Measurements from ENCODE around the gene DOCK11.

The DOCK11 gene

DNA sequence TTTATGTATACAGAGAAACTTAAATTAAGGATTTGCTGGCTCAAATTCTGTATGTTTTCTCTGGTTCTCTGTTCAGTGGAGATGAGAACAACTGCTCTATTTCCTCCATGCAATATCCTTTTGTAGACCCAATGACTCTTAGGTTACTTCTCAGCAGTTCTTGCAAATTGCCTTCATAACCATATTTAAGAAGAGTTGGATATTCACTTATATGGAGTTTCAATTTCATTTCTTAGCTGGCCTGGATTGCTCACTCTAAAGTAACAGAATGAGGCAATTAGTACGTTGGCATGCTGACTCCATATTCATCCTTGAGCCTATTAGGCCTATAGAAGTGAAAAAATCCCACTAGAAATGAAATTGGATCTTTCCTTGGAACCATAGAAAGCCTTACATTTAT is 93.6 kb downstream of the DOCK11 start:
- Histone ChIP-seq H3K9me3 (ENCODE audit: control insufficient read depth in 1 of 2, low read length in 2 of 2) (no peaks in the 10 kb centered on the region), H3K9ac (ENCODE audit: low read depth in 1 of 2, low read length in 2 of 2) (no peak overlapping the region), H3K27me3 (ENCODE audit: control insufficient read depth in 1 of 2, insufficient read depth in 2 of 2, low read length in 2 of 2) (no peaks in the 10 kb centered on the region), H3K4me1 (ENCODE audit: control insufficient read depth in 1 of 2, insufficient read depth in 2 of 2, low read length in 2 of 2) (no peaks in the 10 kb centered on the region), H3K36me3 (ENCODE audit: control insufficient read depth in 1 of 2, insufficient read depth in 2 of 2, low read length in 2 of 2) (no peaks in the 10 kb centered on the region), H3K27ac (ENCODE audit: low read depth, low read length) (no peak overlapping the region), H3K4me3 (ENCODE audit: low read depth in 1 of 2, low read length in 2 of 2) (no peak overlapping the region)

DNA sequence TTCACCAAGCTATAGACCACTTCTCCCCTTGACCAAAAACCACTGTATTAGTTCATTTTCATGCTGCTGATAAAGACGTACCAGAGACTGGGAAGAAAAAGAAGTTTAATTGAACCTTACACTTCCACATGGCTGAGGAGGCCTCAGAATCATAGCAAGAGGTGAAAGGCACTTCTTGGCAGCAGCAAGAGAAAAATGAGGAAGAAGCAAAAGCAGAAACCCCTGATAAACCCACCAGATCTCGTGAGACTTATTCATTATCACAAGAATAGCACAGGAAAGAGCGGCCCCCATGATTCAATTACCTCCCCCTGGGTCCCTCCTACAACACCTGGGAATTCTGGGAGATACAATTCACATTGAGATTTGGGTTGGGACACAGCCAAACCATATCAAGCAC is 97.8 kb downstream of the DOCK11 start:
- Histone ChIP-seq H3K4me3 (ENCODE audit: low read depth in 1 of 2, low read length in 2 of 2) (no peak overlapping the region), H3K4me1 (ENCODE audit: control insufficient read depth in 1 of 2, insufficient read depth in 2 of 2, low read length in 2 of 2) (no peaks in the 10 kb centered on the region), H3K36me3 (ENCODE audit: control insufficient read depth in 1 of 2, insufficient read depth in 2 of 2, low read length in 2 of 2) (no peaks in the 10 kb centered on the region), H3K27me3 (ENCODE audit: control insufficient read depth in 1 of 2, insufficient read depth in 2 of 2, low read length in 2 of 2) (no peaks in the 10 kb centered on the region), H3K9ac (ENCODE audit: low read depth in 1 of 2, low read length in 2 of 2) (no peak overlapping the region), H3K9me3 (ENCODE audit: control insufficient read depth in 1 of 2, low read length in 2 of 2) (no peaks in the 10 kb centered on the region), H3K27ac (ENCODE audit: low read depth, low read length) (no peak overlapping the region)

DNA sequence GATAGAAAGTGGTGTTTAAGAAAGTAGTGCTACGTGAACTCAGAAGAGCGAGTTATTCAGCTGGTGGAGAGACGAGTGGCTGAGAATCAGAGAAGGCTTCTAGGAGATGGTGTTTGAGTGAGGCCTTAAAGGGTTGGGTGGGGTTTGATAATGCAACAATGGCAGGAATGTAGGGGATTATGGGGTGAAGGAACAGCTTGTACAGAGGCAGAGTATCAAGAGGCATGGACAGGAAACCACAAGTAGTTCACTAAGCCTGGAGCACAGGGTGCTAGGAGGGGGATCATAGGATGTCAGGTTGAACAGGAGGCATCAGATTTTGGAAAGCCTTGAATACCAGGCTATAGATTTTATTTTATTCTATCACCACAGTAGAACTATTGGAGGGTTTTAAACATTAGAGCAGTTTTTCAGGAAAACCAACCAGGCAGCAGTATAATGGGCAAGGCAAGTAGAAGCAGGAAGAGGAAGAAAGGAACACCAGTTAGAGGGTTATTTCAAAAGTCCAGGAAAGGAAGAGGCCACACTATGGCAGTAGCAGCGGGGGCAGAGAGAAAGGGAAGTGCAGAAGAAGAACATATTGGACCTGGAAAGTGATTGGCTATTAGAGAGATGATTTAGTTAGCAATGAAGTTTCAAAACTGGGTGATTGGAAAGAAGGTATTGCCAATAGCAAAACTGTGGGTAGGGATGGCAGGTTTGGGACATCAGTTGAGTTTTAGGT is 99.2 kb downstream of the DOCK11 start:
- no peaks in the 10 kb centered on the region for H3K27me3 ChIP-seq (ENCODE audit: control insufficient read depth in 1 of 2, insufficient read depth in 2 of 2, low read length in 2 of 2)
- no peak overlapping the region for H3K4me3 ChIP-seq (ENCODE audit: low read depth in 1 of 2, low read length in 2 of 2)
- H3K9ac ChIP-seq (ENCODE audit: low read depth in 1 of 2, low read length in 2 of 2) = no peak overlapping the region
- no peaks in the 10 kb centered on the region for H3K36me3 ChIP-seq (ENCODE audit: control insufficient read depth in 1 of 2, insufficient read depth in 2 of 2, low read length in 2 of 2)
- no peaks in the 10 kb centered on the region for H3K9me3 ChIP-seq (ENCODE audit: control insufficient read depth in 1 of 2, low read length in 2 of 2)
- H3K4me1 ChIP-seq (ENCODE audit: control insufficient read depth in 1 of 2, insufficient read depth in 2 of 2, low read length in 2 of 2) = no peaks in the 10 kb centered on the region
- no peak overlapping the region for H3K27ac ChIP-seq (ENCODE audit: low read depth, low read length)

DNA sequence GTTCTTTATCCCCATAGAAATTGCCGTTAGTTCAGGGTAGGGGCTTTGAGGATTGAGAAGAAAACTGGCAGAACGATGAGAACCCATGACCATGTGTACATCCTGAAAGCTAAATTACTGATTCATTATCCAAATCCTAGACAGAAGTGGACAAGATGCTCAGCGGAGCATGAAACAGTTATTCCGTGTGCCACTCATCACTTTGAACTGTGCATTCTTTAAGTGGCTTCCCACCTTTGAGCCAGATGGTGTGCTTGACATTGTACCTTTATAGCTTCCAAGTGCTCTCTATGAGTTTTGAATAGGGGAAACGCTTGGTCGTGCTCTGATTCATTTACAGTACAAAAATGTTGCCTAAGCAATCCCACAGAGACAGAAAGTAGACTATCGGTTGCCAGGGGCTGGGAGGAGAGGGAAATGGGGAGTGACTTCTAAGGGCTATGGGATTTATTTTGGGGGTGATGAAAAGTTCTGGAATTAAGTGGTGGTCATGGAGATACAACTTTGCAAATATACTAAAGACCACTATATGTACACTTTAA is 100.0 kb downstream of the DOCK11 start:
- no peaks in the 10 kb centered on the region for H3K4me1 ChIP-seq (ENCODE audit: control insufficient read depth in 1 of 2, insufficient read depth in 2 of 2, low read length in 2 of 2)
- H3K27ac ChIP-seq (ENCODE audit: low read depth, low read length) = no peak overlapping the region
- H3K27me3 ChIP-seq (ENCODE audit: control insufficient read depth in 1 of 2, insufficient read depth in 2 of 2, low read length in 2 of 2) = no peaks in the 10 kb centered on the region
- H3K9ac ChIP-seq (ENCODE audit: low read depth in 1 of 2, low read length in 2 of 2) = no peak overlapping the region
- no peaks in the 10 kb centered on the region for H3K9me3 ChIP-seq (ENCODE audit: control insufficient read depth in 1 of 2, low read length in 2 of 2)
- no peaks in the 10 kb centered on the region for H3K36me3 ChIP-seq (ENCODE audit: control insufficient read depth in 1 of 2, insufficient read depth in 2 of 2, low read length in 2 of 2)
- no peak overlapping the region for H3K4me3 ChIP-seq (ENCODE audit: low read depth in 1 of 2, low read length in 2 of 2)

DNA sequence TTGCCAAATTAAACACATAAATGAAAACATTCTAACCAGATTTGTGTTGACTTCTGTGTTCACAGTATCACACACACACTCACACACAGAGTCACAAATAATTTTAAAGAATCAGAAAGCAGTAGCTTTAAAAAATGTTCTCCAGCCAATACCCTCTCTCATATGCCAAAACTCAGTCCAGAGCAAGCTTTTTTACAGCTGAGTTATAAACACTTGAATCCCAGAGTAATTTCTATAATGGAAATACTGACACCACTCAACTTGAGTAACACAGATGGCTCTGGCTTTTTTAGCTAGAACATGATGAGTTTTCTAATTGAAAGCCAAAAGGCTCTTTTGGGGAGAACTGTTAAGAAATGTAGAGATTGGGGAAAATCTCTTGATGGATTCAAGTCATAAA is 100.8 kb downstream of the DOCK11 start:
- no peaks in the 10 kb centered on the region for H3K27me3 ChIP-seq (ENCODE audit: control insufficient read depth in 1 of 2, insufficient read depth in 2 of 2, low read length in 2 of 2)
- no peaks in the 10 kb centered on the region for H3K4me1 ChIP-seq (ENCODE audit: control insufficient read depth in 1 of 2, insufficient read depth in 2 of 2, low read length in 2 of 2)
- H3K4me3 ChIP-seq (ENCODE audit: low read depth in 1 of 2, low read length in 2 of 2) = no peak overlapping the region
- H3K27ac ChIP-seq (ENCODE audit: low read depth, low read length) = no peak overlapping the region
- H3K9ac ChIP-seq (ENCODE audit: low read depth in 1 of 2, low read length in 2 of 2) = no peak overlapping the region
- H3K9me3 ChIP-seq (ENCODE audit: control insufficient read depth in 1 of 2, low read length in 2 of 2) = no peaks in the 10 kb centered on the region
- no peaks in the 10 kb centered on the region for H3K36me3 ChIP-seq (ENCODE audit: control insufficient read depth in 1 of 2, insufficient read depth in 2 of 2, low read length in 2 of 2)

DNA sequence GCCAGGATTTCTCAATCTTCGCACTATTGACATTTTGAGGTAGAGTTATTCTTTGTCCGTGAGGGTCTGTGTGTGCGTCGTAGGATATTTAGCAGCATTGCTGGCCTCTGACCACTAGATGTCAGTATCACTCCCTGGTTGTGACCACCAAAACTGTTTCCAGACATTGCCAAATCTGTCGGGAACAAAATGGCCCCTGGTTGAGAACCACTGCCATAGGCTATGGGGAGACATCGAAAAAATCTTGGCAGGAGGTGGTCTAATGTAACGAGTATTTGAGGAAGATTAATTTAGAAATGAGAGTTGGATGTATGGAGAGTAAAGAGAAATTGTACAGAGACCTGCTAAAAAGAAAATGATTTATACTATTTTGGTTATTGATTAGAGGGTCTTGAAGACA is 108.4 kb downstream of the DOCK11 start:
- no peaks in the 10 kb centered on the region for H3K27me3 ChIP-seq (ENCODE audit: control insufficient read depth in 1 of 2, insufficient read depth in 2 of 2, low read length in 2 of 2)
- no peak overlapping the region for H3K27ac ChIP-seq (ENCODE audit: low read depth, low read length)
- H3K4me1 ChIP-seq (ENCODE audit: control insufficient read depth in 1 of 2, insufficient read depth in 2 of 2, low read length in 2 of 2) = no peaks in the 10 kb centered on the region
- H3K9me3 ChIP-seq (ENCODE audit: control insufficient read depth in 1 of 2, low read length in 2 of 2) = no peaks in the 10 kb centered on the region
- H3K9ac ChIP-seq (ENCODE audit: low read depth in 1 of 2, low read length in 2 of 2) = no peak overlapping the region
- no peak overlapping the region for H3K4me3 ChIP-seq (ENCODE audit: low read depth in 1 of 2, low read length in 2 of 2)
- peaks cover 0 to 3% of the 10 kb centered on the region in 2 donors for H3K36me3 ChIP-seq (ENCODE audit: control insufficient read depth in 1 of 2, insufficient read depth in 2 of 2, low read length in 2 of 2)

DNA sequence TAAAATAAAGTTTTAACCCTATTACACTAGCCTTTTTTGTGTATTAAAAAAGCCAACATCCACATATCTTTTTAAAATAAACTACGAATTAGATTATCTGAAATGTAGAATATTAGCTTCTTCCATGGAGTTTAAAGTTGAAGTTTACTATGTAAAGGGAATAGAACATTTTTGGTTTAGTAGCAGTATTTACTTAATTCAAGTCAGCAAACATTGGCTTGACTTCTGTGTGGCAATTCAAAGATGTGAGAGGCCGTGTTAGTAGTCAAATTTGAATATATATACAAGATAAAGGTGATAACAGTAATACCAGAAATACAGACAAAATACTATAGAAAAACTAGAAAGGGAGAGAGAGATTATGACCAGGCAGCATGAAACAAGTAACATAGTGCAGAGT is 116.7 kb downstream of the DOCK11 start:
- no peaks in the 10 kb centered on the region for H3K9me3 ChIP-seq (ENCODE audit: control insufficient read depth in 1 of 2, low read length in 2 of 2)
- no peak overlapping the region for H3K4me3 ChIP-seq (ENCODE audit: low read depth in 1 of 2, low read length in 2 of 2)
- no peak overlapping the region for H3K9ac ChIP-seq (ENCODE audit: low read depth in 1 of 2, low read length in 2 of 2)
- peaks cover 0 to 3% of the 10 kb centered on the region in 2 donors for H3K36me3 ChIP-seq (ENCODE audit: control insufficient read depth in 1 of 2, insufficient read depth in 2 of 2, low read length in 2 of 2)
- H3K27me3 ChIP-seq (ENCODE audit: control insufficient read depth in 1 of 2, insufficient read depth in 2 of 2, low read length in 2 of 2) = no peaks in the 10 kb centered on the region
- H3K27ac ChIP-seq (ENCODE audit: low read depth, low read length) = no peak overlapping the region
- no peaks in the 10 kb centered on the region for H3K4me1 ChIP-seq (ENCODE audit: control insufficient read depth in 1 of 2, insufficient read depth in 2 of 2, low read length in 2 of 2)

DNA sequence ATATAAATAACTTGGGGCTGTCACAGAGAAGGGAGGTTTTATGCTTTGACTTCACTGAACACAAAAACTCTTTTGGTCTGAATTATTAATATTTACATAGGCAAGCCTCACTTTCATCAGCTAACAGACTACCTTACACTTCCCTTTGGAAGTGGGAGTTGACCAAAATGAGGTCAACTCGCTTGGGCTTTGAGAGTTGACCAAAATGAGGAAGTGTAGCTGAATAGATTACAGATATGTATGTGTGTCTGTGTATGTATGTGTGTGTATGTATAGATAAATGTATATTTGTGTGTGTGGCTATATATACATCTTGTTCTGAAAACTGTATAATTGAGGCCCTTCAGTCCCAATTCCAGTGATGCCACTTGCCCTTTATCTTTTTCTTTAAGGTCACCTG is 118.5 kb downstream of the DOCK11 start:
- Histone ChIP-seq H3K36me3 (ENCODE audit: control insufficient read depth in 1 of 2, insufficient read depth in 2 of 2, low read length in 2 of 2) (no peaks in the 10 kb centered on the region), H3K27ac (ENCODE audit: low read depth, low read length) (no peak overlapping the region), H3K27me3 (ENCODE audit: control insufficient read depth in 1 of 2, insufficient read depth in 2 of 2, low read length in 2 of 2) (no peaks in the 10 kb centered on the region), H3K4me3 (ENCODE audit: low read depth in 1 of 2, low read length in 2 of 2) (no peak overlapping the region), H3K9ac (ENCODE audit: low read depth in 1 of 2, low read length in 2 of 2) (no peak overlapping the region), H3K4me1 (ENCODE audit: control insufficient read depth in 1 of 2, insufficient read depth in 2 of 2, low read length in 2 of 2) (no peaks in the 10 kb centered on the region), H3K9me3 (ENCODE audit: control insufficient read depth in 1 of 2, low read length in 2 of 2) (no peaks in the 10 kb centered on the region)

DNA sequence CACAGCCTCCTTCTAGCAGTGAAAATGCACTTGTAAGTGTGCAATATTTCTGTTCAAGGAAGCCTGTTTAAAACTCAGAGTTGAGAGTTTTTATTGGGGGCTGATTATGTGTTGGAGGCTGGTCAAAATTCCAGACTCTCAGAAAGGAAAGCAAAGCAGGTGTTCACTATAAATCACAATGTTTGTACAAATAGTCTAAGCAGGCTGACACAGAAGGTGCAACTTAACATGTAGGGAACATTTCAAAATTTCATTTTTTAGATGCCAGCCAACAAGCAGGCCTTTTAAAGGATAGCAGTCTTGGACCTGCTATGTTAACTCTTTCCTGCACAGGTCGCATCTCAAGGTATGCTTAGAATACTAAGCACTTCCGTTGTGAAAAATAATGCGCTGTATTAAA is 119.5 kb downstream of the DOCK11 start:
- H3K36me3 ChIP-seq (ENCODE audit: control insufficient read depth in 1 of 2, insufficient read depth in 2 of 2, low read length in 2 of 2) = no peaks in the 10 kb centered on the region
- no peaks in the 10 kb centered on the region for H3K9me3 ChIP-seq (ENCODE audit: control insufficient read depth in 1 of 2, low read length in 2 of 2)
- no peak overlapping the region for H3K9ac ChIP-seq (ENCODE audit: low read depth in 1 of 2, low read length in 2 of 2)
- no peaks in the 10 kb centered on the region for H3K27me3 ChIP-seq (ENCODE audit: control insufficient read depth in 1 of 2, insufficient read depth in 2 of 2, low read length in 2 of 2)
- H3K27ac ChIP-seq (ENCODE audit: low read depth, low read length) = no peak overlapping the region
- H3K4me3 ChIP-seq (ENCODE audit: low read depth in 1 of 2, low read length in 2 of 2) = no peak overlapping the region
- H3K4me1 ChIP-seq (ENCODE audit: control insufficient read depth in 1 of 2, insufficient read depth in 2 of 2, low read length in 2 of 2) = no peaks in the 10 kb centered on the region

DNA sequence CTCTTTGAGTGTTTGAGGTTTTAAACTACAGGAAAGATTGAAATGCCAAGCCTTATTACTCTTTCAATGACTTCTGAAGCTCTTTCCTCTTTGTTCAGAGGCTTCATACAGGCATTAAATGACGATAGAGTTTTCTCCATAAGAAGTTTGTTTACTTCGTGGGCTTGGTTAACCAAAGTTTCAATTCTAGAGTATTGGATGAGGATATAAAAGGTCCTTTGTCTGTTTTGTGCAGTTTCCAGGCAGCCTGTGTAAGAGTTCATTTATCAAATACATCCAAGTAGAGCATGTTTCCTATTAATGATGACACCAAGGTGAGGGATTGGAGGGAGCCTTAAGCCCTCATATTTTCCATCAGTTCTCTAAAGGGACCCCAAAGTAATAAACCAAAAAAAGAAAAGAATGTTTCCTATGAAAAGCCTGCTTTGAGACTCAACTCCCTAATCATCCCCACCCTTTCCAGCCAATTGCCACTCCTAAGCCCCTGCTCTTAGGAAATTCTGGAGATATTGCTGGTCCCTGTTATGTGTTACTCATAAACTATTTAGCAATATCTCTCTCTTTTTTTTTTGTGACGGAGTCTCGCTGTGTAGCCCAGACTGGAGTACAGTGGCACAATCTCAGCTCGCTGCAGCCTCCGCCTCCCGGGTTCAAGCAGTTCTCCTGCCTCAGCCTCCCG is 125.6 kb downstream of the DOCK11 start:
- Histone ChIP-seq H3K27ac (ENCODE audit: low read depth, low read length) (no peak overlapping the region), H3K27me3 (ENCODE audit: control insufficient read depth in 1 of 2, insufficient read depth in 2 of 2, low read length in 2 of 2) (no peaks in the 10 kb centered on the region), H3K4me1 (ENCODE audit: control insufficient read depth in 1 of 2, insufficient read depth in 2 of 2, low read length in 2 of 2) (no peaks in the 10 kb centered on the region), H3K9me3 (ENCODE audit: control insufficient read depth in 1 of 2, low read length in 2 of 2) (no peaks in the 10 kb centered on the region), H3K36me3 (ENCODE audit: control insufficient read depth in 1 of 2, insufficient read depth in 2 of 2, low read length in 2 of 2) (no peaks in the 10 kb centered on the region), H3K9ac (ENCODE audit: low read depth in 1 of 2, low read length in 2 of 2) (no peak overlapping the region), H3K4me3 (ENCODE audit: low read depth in 1 of 2, low read length in 2 of 2) (no peak overlapping the region)
